ENCODE results near the gene CACNA2D1.

CACNA2D1 gene

GRCh38 chr7:82471351-82472020 is 27.9 kb upstream of the CACNA2D1 start:
- TF ChIP-seq SUZ12 (IDR thresholded peaks at IDR 0.05) (no peak), CTBP1 (IDR thresholded peaks at IDR 0.05; ENCODE audit: borderline replicate concordance) (no peak), L3MBTL2 (conservative IDR thresholded peaks at IDR 0.05) (no peak), NFRKB (IDR thresholded peaks at IDR 0.05) (no peak), FOXA1 (IDR thresholded peaks at IDR 0.05) (no peak), SP1 (IDR thresholded peaks at IDR 0.05) (no peak)
- ChIA-PET POLR2A (no interaction called here), CTCF (interaction anchor here (1.2 kb wide), 1 partner anchor 10 kb away, joined by 3 read pairs; no protein-coding TSS in a partner anchor)
- no peak for DNase-seq (ENCODE audit: extremely low spot score)

GRCh38 chr7:82469207-82469606 is 25.6 kb upstream of the CACNA2D1 start:
- ChIA-PET POLR2A (no interaction called here), CTCF (interaction anchor here (1.2 kb wide), 1 partner anchor 10 kb away, joined by 5 read pairs; no protein-coding TSS in a partner anchor)

GRCh38 chr7:82468435-82468834 is 24.9 kb upstream of the CACNA2D1 start:
- ChIA-PET POLR2A (no interaction called here), CTCF (interaction anchor here (0.6 to 1.2 kb wide), 2 partner anchors 11 to 968 kb away, joined by 4 to 5 read pairs; no protein-coding TSS in a partner anchor)
- no peak for DNase-seq (ENCODE audit: extremely low spot score)
- TF ChIP-seq SP1 (IDR thresholded peaks at IDR 0.05) (no peak), FOXK2 (IDR thresholded peaks at IDR 0.05) (no peak), L3MBTL2 (conservative IDR thresholded peaks at IDR 0.05) (no peak), SUZ12 (IDR thresholded peaks at IDR 0.05) (no peak), PKNOX1 (IDR thresholded peaks at IDR 0.05) (no peak), HDGF (IDR thresholded peaks at IDR 0.05; ENCODE audit: borderline replicate concordance) (no peak), FOXM1 (IDR thresholded peaks at IDR 0.05; ENCODE audit: borderline replicate concordance) (no peak), LEF1 (IDR thresholded peaks at IDR 0.05; ENCODE audit: borderline replicate concordance) (no peak), ELF4 (IDR thresholded peaks at IDR 0.05) (no peak), BHLHE40 (IDR thresholded peaks at IDR 0.05; ENCODE audit: borderline replicate concordance) (no peak), ZNF384 (IDR thresholded peaks at IDR 0.05) (no peak), NFRKB (IDR thresholded peaks at IDR 0.05) (no peak), ARNT (IDR thresholded peaks at IDR 0.05) (no peak), FOXA1 (IDR thresholded peaks at IDR 0.05) (no peak), TARDBP (IDR thresholded peaks at IDR 0.05) (no peak), CTBP1 (IDR thresholded peaks at IDR 0.05; ENCODE audit: borderline replicate concordance) (no peak)

More at GRCh38 chr7:82469207-82469606, 25.6 kb upstream of the CACNA2D1 start:
- no peak for DNase-seq (ENCODE audit: extremely low spot score)
- TF ChIP-seq BHLHE40 (IDR thresholded peaks at IDR 0.05; ENCODE audit: borderline replicate concordance) = no peak
- no peak for TF ChIP-seq LEF1 (IDR thresholded peaks at IDR 0.05; ENCODE audit: borderline replicate concordance)
- no peak for TF ChIP-seq ZNF384 (IDR thresholded peaks at IDR 0.05)
- no peak for TF ChIP-seq SUZ12 (IDR thresholded peaks at IDR 0.05)
- no peak for TF ChIP-seq FOXA1 (IDR thresholded peaks at IDR 0.05)
- no peak for TF ChIP-seq L3MBTL2 (conservative IDR thresholded peaks at IDR 0.05)
- no peak for TF ChIP-seq ELF4 (IDR thresholded peaks at IDR 0.05)
- no peak for TF ChIP-seq HDGF (IDR thresholded peaks at IDR 0.05; ENCODE audit: borderline replicate concordance)
- TF ChIP-seq NFRKB (IDR thresholded peaks at IDR 0.05) = no peak

- CTCF ChIA-PET = no interaction called here
These were observed 23.4 kb upstream of the CACNA2D1 start for GRCh38 chr7:82467020-82467419.

GRCh38 chr7:82464372-82464771 is 20.8 kb upstream of the CACNA2D1 start:
- CTCF ChIA-PET = no interaction called here
- no peak for DNase-seq (ENCODE audit: extremely low spot score)
- POLR2A ChIA-PET = no interaction called here
- TF ChIP-seq FOXK2 (IDR thresholded peaks at IDR 0.05) = no peak
- TF ChIP-seq TARDBP (IDR thresholded peaks at IDR 0.05) = no peak
- no peak for TF ChIP-seq PKNOX1 (IDR thresholded peaks at IDR 0.05)
- TF ChIP-seq ELF4 (IDR thresholded peaks at IDR 0.05) = no peak
- no peak for TF ChIP-seq HDGF (IDR thresholded peaks at IDR 0.05; ENCODE audit: borderline replicate concordance)
- no peak for TF ChIP-seq NFRKB (IDR thresholded peaks at IDR 0.05)
- no peak for TF ChIP-seq FOXM1 (IDR thresholded peaks at IDR 0.05; ENCODE audit: borderline replicate concordance)

More at GRCh38 chr7:82467020-82467419, 23.4 kb upstream of the CACNA2D1 start:
- POLR2A ChIA-PET = no interaction called here
- TF ChIP-seq SUZ12 (IDR thresholded peaks at IDR 0.05) = no peak
- TF ChIP-seq SP1 (IDR thresholded peaks at IDR 0.05) = no peak
- TF ChIP-seq CTBP1 (IDR thresholded peaks at IDR 0.05; ENCODE audit: borderline replicate concordance) = no peak
- no peak for TF ChIP-seq NFRKB (IDR thresholded peaks at IDR 0.05)
- TF ChIP-seq FOXK2 (IDR thresholded peaks at IDR 0.05) = no peak
- TF ChIP-seq ELF4 (IDR thresholded peaks at IDR 0.05) = no peak
- TF ChIP-seq FOXM1 (IDR thresholded peaks at IDR 0.05; ENCODE audit: borderline replicate concordance) = no peak
- TF ChIP-seq FOXA1 (IDR thresholded peaks at IDR 0.05) = no peak
- TF ChIP-seq L3MBTL2 (conservative IDR thresholded peaks at IDR 0.05) = no peak
- no peak for TF ChIP-seq PKNOX1 (IDR thresholded peaks at IDR 0.05)
- no peak for TF ChIP-seq ZNF384 (IDR thresholded peaks at IDR 0.05)
- TF ChIP-seq LEF1 (IDR thresholded peaks at IDR 0.05; ENCODE audit: borderline replicate concordance) = no peak
- no peak for TF ChIP-seq HDGF (IDR thresholded peaks at IDR 0.05; ENCODE audit: borderline replicate concordance)
- TF ChIP-seq TARDBP (IDR thresholded peaks at IDR 0.05) = no peak
- no peak for TF ChIP-seq ARNT (IDR thresholded peaks at IDR 0.05)
- no peak for TF ChIP-seq BHLHE40 (IDR thresholded peaks at IDR 0.05; ENCODE audit: borderline replicate concordance)
- DNase-seq (ENCODE audit: extremely low spot score) = no peak

- no peak for DNase-seq (ENCODE audit: extremely low spot score)
- TF ChIP-seq SUZ12 (IDR thresholded peaks at IDR 0.05) (no peak), L3MBTL2 (conservative IDR thresholded peaks at IDR 0.05) (no peak), ELF4 (IDR thresholded peaks at IDR 0.05) (no peak), FOXK2 (IDR thresholded peaks at IDR 0.05) (no peak)
- CTCF ChIA-PET = no interaction called here
- POLR2A ChIA-PET = no interaction called here
These were observed 11.7 kb upstream of the CACNA2D1 start for GRCh38 chr7:82455295-82455694.
